C4-2B (cell line): ENCODE data around the gene CYP2B6.
"Not testable (repeated sequence)": the region's sequence is repeated elsewhere in the genome, so short reads cannot be mapped to it uniquely, and the experiment has no call there.

Experiments used
- H3K27ac ChIP-seq: fragments of 450-650 bp; 2 replicates; pipeline ENCODE4 v1.5.1; 2017
- CTCF ChIP-seq: fragments of 450-650 bp; conservative IDR thresholded peaks from 2 replicates; pipeline ENCODE4 v1.5.1; 2017; ENCODE audit warnings: mild to moderate bottlenecking
- ZFX ChIP-seq: fragments of 450-650 bp; IDR thresholded peaks from 2 replicates; pipeline ENCODE4 v1.6.1; 2017

CYP2B6 gene

GRCh38 chr19:41030651-41031050 lies 39.6 kb downstream of the CYP2B6 start:
- TF ChIP-seq ZFX = no peak
- H3K27ac ChIP-seq = no peak overlapping the region

- no peak for TF ChIP-seq ZFX
- no peak for TF ChIP-seq CTCF
- no peak overlapping the region for H3K27ac ChIP-seq
Observed at GRCh38 chr19:41031916-41032315, 40.8 kb downstream of the CYP2B6 start.

- not testable (repeated sequence) for H3K27ac ChIP-seq
Observed at GRCh38 chr19:41033324-41033723, 42.2 kb downstream of the CYP2B6 start.

GRCh38 chr19:41039806-41040205 lies 48.7 kb downstream of the CYP2B6 start:
- no peak for TF ChIP-seq CTCF
- no peak for TF ChIP-seq ZFX
- no peak overlapping the region for H3K27ac ChIP-seq

GRCh38 chr19:41045095-41045494 lies 54.0 kb downstream of the CYP2B6 start:
- H3K27ac ChIP-seq = not testable (repeated sequence)

- TF ChIP-seq CTCF (no peak), ZFX (no peak)
- no peak overlapping the region for H3K27ac ChIP-seq
Observed at GRCh38 chr19:41050426-41050825, 59.3 kb downstream of the CYP2B6 start.

GRCh38 chr19:41052162-41052561 lies 61.1 kb downstream of the CYP2B6 start:
- not testable (repeated sequence) for H3K27ac ChIP-seq

GRCh38 chr19:41053331-41053730 lies 62.2 kb downstream of the CYP2B6 start:
- not testable (repeated sequence) for H3K27ac ChIP-seq

GRCh38 chr19:41064974-41065569 lies 74.0 kb downstream of the CYP2B6 start:
- TF ChIP-seq CTCF = no peak
- TF ChIP-seq ZFX = no peak
- H3K27ac ChIP-seq = no peak overlapping the region
